Neural progenitor cell (in vitro differentiated cells): ENCODE data around the gene ERVMER34-1. TPM values are rescaled to one million over a fixed set of nuclear protein-coding genes. Genes with fewer than 3 reads are reported as not detected.

Experiments
- DNase-seq: peaks from one replicate; pipeline ENCODE4 v3.0.0-alpha.2; 2016; ENCODE audit warnings: low spot score
- H2AFZ ChIP-seq: fragments of 200-600 bp; sonication (generic); replicated peaks from 2 replicates; pipeline ENCODE4 v1.6.1; 2016; ENCODE audit warnings: antibody characterized with exemption
- H3F3A ChIP-seq: fragments of 200-600 bp; sonication (generic); 2 replicates; pipeline ENCODE4 v1.6.1; 2016; ENCODE audit warnings: antibody characterized with exemption, low read depth
- H3K27ac ChIP-seq: fragments of 200-600 bp; sonication (generic); 2 replicates; pipeline ENCODE4 v1.5.1; 2016; ENCODE audit warnings: mild to moderate bottlenecking
- H3K27me3 ChIP-seq: fragments of 200-600 bp; sonication (generic); 2 replicates; pipeline ENCODE4 v1.6.1; 2016; ENCODE audit warnings: mild to moderate bottlenecking, moderate library complexity
- H3K36me3 ChIP-seq: fragments of 200-600 bp; sonication (generic); 2 replicates; pipeline ENCODE4 v1.5.1; 2016
- H3K4me1 ChIP-seq: fragments of 200-600 bp; sonication (generic); 2 replicates; pipeline ENCODE4 v1.6.1; 2016; ENCODE audit warnings: mixed run types
- H3K4me2 ChIP-seq: fragments of 200-600 bp; sonication (generic); 2 replicates; pipeline ENCODE4 v1.6.1; 2016
- H3K4me3 ChIP-seq: fragments of 200-600 bp; sonication (generic); 2 replicates; pipeline ENCODE4 v1.5.1; 2016
- H3K79me2 ChIP-seq: fragments of 200-600 bp; sonication (generic); 2 replicates; pipeline ENCODE4 v1.6.1; 2016; ENCODE audit warnings: low read depth
- H3K9ac ChIP-seq: fragments of 200-600 bp; sonication (generic); 2 replicates; pipeline ENCODE4 v1.6.1; 2016
- H3K9me3 ChIP-seq: fragments of 200-600 bp; sonication (generic); 2 replicates; pipeline ENCODE4 v1.5.1; 2016; ENCODE audit warnings: low read depth
- H4K20me1 ChIP-seq: fragments of 200-600 bp; sonication (generic); 2 replicates; pipeline ENCODE4 v1.6.1; 2016; ENCODE audit warnings: low read depth
- H3K27ac Mint-ChIP-seq: 3 replicates; pipeline ENCODE4 v1.8.0; 2021; ENCODE audit warnings: mixed read lengths
- H3K27me3 Mint-ChIP-seq: 2 replicates; pipeline ENCODE4 v1.8.0; 2022; ENCODE audit warnings: low read depth, mild to moderate bottlenecking, inconsistent platforms, moderate library complexity, mixed read lengths; ENCODE audit not compliant: insufficient read depth
- H3K36me3 Mint-ChIP-seq: 3 replicates; pipeline ENCODE4 v1.8.0; 2021; ENCODE audit warnings: mixed read lengths
- H3K4me1 Mint-ChIP-seq: 3 replicates; pipeline ENCODE4 v1.8.0; 2021; ENCODE audit warnings: mixed read lengths
- H3K4me3 Mint-ChIP-seq: 3 replicates; pipeline ENCODE4 v1.8.0; 2021; ENCODE audit warnings: mild to moderate bottlenecking, moderate library complexity, mixed read lengths
- H3K9me3 Mint-ChIP-seq: 3 replicates; pipeline ENCODE4 v1.8.0; 2020; ENCODE audit warnings: mixed read lengths
- EZH2 ChIP-seq: fragments of 200-600 bp; sonication (generic); IDR thresholded peaks from 2 replicates; pipeline ENCODE4 v1.6.1; 2017; ENCODE audit warnings: antibody characterized with exemption, mild to moderate bottlenecking, moderate library complexity
- EZH2phosphoT487 ChIP-seq: fragments of 200-600 bp; sonication (generic); IDR thresholded peaks from 2 replicates; pipeline ENCODE4 v1.6.1; 2017; ENCODE audit warnings: antibody characterized with exemption
- total RNA-seq: library from RNA; depleted of rRNA; stranded (reverse); fragments of >200 nt; gene quantifications from 2 replicates; pipeline ENCODE4 v1.2.3, GENCODE V29; 2015; ENCODE audit warnings: low replicate concordance
- TF ChIP-seq, protein P1 (sequence below): fragments of 200-600 bp; sonication (generic); IDR thresholded peaks from 2 replicates; pipeline ENCODE4 v1.5.1; 2017; ENCODE audit warnings: antibody characterized with exemption, mild to moderate bottlenecking

Gene ERVMER34-1
- total RNA-seq, 1 donor from 2014 or later = 2.0 TPM

DNA sequence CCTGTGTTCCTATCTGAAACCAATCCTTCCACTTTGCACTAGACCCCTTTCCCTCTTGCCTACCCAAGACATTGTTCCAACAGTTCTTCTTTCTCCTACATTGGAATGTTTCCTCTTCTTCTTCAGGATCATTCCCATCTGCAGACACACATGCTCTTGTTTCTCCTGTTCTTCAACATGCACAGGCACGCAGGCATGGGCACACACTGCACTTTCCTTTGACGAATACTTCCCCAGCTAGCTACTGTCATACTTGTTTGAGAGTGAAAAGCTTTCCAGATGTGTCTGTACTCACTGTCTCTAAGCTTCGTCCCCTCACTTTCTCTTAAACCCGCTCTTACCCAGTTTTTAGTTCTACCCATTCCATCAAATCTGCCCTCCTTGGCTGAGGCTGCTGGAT, 31.8 kb upstream of the ERVMER34-1 start:
- Mint-ChIP-seq H3K4me1 (no peaks in the 10 kb centered on the region), H3K9me3 (peaks cover 2% of the 10 kb centered on the region), H3K4me3 (no peak overlapping the region), H3K27ac (no peak overlapping the region), H3K27me3 (no peaks in the 10 kb centered on the region), H3K36me3 (no peaks in the 10 kb centered on the region)
- Histone ChIP-seq H3K36me3 (no peaks in the 10 kb centered on the region), H3K4me3 (no peak overlapping the region), H2AFZ (no peak overlapping the region), H3K4me2 (no peak overlapping the region), H4K20me1 (no peaks in the 10 kb centered on the region), H3K27ac (no peak overlapping the region), H3F3A (no peaks in the 10 kb centered on the region), H3K4me1 (no peaks in the 10 kb centered on the region), H3K27me3 (no peaks in the 10 kb centered on the region), H3K9me3 (no peaks in the 10 kb centered on the region), H3K9ac (no peak overlapping the region), H3K79me2 (no peaks in the 10 kb centered on the region)
- no peak for DNase-seq
- TF ChIP-seq, protein P1, sequence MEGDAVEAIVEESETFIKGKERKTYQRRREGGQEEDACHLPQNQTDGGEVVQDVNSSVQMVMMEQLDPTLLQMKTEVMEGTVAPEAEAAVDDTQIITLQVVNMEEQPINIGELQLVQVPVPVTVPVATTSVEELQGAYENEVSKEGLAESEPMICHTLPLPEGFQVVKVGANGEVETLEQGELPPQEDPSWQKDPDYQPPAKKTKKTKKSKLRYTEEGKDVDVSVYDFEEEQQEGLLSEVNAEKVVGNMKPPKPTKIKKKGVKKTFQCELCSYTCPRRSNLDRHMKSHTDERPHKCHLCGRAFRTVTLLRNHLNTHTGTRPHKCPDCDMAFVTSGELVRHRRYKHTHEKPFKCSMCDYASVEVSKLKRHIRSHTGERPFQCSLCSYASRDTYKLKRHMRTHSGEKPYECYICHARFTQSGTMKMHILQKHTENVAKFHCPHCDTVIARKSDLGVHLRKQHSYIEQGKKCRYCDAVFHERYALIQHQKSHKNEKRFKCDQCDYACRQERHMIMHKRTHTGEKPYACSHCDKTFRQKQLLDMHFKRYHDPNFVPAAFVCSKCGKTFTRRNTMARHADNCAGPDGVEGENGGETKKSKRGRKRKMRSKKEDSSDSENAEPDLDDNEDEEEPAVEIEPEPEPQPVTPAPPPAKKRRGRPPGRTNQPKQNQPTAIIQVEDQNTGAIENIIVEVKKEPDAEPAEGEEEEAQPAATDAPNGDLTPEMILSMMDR = no peak

DNA sequence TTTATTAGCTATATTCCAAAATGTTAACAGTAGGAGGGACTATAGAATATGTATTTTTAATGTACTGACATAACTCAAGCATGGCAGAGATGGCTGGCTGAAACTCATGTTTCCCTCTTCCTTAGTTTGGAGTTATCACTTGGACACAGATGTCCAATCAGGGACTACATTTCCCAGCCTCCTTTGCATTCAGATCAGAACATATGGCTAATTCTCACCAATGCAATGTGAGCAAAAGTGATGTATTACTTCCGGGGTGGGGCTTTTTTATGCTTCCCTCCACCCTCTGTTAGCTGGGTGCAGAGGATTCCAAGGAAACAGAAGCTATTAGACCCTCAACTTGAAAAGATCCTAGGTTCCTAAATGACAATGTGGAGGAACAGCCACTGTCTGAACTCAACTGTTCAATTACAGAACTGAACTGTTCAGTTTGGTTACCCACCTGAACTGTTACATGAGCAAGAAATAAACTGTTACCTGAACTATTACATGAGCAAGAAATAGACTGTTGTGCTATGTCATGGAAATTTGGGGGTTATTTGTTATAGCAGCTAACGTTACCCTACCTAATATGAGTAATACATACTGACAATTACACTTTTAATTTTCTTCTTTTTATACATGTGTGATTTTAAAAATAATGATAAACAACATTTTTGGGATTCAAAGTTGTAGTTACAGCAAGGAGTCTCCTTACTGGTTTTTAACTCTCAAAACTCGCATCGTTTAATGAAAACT, 29.6 kb upstream of the ERVMER34-1 start:
- no peak for DNase-seq
- no peak overlapping the region for H3K4me3 Mint-ChIP-seq
- peaks cover 2% of the 10 kb centered on the region for H3K9me3 Mint-ChIP-seq

DNA sequence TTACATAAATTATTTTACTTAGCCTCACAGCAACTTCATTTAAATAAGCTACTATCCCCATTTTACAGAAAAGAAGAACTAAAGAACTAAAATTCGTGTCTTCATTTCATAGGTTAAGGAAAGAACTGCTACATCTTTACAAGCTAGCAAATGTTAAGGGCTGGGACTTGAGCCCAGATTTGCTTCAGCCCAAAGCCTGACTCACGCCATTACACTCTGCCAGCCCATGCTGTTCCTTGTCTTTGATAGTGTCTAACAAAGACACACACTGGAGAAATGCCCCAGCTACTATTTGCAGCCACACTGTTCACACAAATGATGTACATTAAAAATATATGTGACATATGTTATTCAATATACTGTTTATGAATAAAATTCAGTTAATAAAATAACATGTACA, 29.0 kb upstream of the ERVMER34-1 start:
- Mint-ChIP-seq H3K9me3 (peaks cover 2% of the 10 kb centered on the region), H3K27me3 (peaks cover 3% of the 10 kb centered on the region), H3K36me3 (no peaks in the 10 kb centered on the region), H3K4me3 (no peak overlapping the region), H3K27ac (no peak overlapping the region), H3K4me1 (no peaks in the 10 kb centered on the region)
- Histone ChIP-seq H3K79me2 (no peaks in the 10 kb centered on the region), H3K4me1 (no peaks in the 10 kb centered on the region), H3K9ac (no peak overlapping the region), H3K36me3 (no peaks in the 10 kb centered on the region), H3K4me3 (no peak overlapping the region), H3K27me3 (no peaks in the 10 kb centered on the region), H3K9me3 (no peaks in the 10 kb centered on the region), H2AFZ (no peak overlapping the region), H3F3A (no peaks in the 10 kb centered on the region), H4K20me1 (no peaks in the 10 kb centered on the region), H3K4me2 (no peak overlapping the region), H3K27ac (no peak overlapping the region)
- TF ChIP-seq EZH2 (no peak), EZH2phosphoT487 (no peak)
- TF ChIP-seq, protein P1 = no peak
- no peak for DNase-seq

More for the DNA sequence above, 29.6 kb upstream of the ERVMER34-1 start:
- Histone ChIP-seq H3F3A (no peaks in the 10 kb centered on the region), H4K20me1 (no peaks in the 10 kb centered on the region), H3K9me3 (no peaks in the 10 kb centered on the region), H3K9ac (no peak overlapping the region), H3K4me1 (no peaks in the 10 kb centered on the region), H3K27ac (no peak overlapping the region), H3K36me3 (no peaks in the 10 kb centered on the region), H3K4me2 (no peak overlapping the region), H3K27me3 (no peaks in the 10 kb centered on the region), H2AFZ (no peak overlapping the region), H3K79me2 (no peaks in the 10 kb centered on the region), H3K4me3 (no peak overlapping the region)
- Mint-ChIP-seq H3K27ac (no peak overlapping the region), H3K4me1 (no peaks in the 10 kb centered on the region), H3K36me3 (no peaks in the 10 kb centered on the region), H3K27me3 (peaks cover 1% of the 10 kb centered on the region)
- no peak for TF ChIP-seq EZH2
- TF ChIP-seq, protein P1 = no peak
- TF ChIP-seq EZH2phosphoT487 = no peak
